GM18520 (cell line): ENCODE measurements around the gene POMGNT2.

Source experiments
- ATAC-seq: cut with Tn5 transposase; IDR thresholded peaks from one replicate; pipeline ENCODE4 v1.9.1; 2021; ENCODE audit not compliant: unreplicated experiment

POMGNT2 gene

DNA sequence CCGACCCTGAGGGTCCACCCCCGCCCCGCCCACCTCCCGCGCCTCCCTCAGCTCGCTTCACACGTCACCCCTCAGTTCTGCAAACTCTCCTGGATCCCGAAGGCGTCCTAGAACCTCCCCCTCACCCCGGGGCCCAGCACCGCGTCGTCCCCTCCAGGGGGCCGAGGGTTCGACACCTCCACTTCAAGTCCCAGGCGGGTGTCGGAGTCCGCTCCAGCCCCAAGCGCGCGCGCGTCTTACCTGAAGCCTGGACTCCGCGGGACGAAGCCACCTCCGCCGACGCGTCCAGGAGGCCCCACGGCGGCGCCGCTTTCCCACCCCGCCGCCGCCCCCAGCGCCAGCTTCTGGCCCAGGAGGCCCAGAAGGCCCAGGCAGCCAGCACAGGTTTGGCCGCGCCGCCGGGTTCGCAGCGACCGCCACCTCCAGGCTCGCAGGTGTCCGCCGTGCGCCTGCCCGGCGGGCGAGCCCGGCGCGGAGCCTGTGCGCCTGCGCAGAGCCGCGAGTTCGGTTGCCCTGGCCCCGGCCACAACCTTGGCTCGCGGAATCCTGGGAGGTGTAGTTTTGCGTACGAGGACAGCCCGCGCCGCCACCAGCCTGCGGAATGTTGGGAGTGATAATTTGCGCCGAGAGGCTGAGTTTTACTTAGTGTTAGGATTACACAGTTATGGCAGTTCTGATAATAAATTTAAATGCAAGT, at the start of gene POMGNT2:
Gene POMGNT2 (minus strand): TSS at position 484 of the 697 bp plus-strand sequence. CDS start 24,648 bp downstream, outside the sequence.
- peak; percentile 92 for ATAC-seq

DNA sequence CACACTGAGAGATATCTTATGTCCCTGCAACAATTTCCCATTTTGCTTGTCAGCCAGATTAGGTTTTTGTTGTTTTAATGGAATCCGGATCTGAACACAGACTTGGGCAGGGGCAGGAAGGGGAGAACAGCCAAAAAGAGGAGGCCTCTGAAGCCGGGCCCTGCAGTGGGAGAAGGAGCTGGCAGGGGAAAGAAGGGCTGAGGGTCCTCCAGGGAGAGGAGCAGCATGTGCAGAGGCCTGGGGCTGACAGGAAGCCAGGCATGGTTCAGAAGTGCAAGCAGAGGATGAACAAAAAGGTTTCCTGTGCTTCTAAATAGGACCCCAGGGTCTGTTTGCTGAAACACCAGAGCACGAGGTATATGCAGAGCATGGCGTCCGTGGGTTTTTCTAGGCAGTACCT, 49.1 kb upstream of the POMGNT2 start:
- ATAC-seq: no peak

DNA sequence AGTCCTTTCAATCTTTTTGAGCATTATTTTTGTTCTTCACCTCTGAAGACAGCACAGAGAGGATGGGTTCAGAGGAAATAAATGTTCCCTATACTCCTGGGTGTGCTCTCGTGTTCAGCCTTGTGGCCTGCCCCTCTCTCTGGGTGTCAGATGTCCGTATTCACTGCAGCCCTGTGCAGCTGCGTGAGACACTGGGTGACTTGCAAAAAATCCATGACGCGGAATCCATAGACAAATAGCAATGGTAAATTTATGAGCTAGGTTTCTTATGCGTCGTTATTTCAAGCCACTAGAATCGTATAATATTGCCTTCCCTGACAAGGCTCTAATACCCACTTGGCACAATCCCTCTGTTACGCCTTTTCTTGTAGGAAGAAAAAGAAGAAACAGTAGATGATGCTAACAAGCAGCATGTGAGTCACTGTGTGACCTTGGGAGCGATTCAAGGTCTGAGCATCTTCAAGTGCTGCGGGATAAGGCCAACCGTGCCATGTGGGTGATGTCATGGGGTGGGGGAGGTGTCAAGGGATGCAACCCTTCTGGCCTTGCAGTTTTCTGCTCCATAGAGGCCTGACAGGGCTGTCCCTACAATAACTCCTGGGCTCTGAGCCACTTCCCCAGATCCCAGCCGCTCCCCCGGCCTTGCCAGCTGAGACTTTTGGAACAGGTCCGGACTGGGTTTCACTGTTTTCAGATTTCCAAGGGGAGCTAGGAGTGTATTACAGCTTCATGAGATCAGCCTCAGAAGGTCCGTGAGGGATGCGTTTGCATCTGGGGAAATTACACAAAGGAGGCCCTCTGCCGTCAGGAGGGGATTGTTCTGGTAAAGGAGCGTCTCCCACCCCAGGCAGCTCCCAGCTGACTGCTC, 47.6 kb upstream of the POMGNT2 start:
- ATAC-seq: no peak

DNA sequence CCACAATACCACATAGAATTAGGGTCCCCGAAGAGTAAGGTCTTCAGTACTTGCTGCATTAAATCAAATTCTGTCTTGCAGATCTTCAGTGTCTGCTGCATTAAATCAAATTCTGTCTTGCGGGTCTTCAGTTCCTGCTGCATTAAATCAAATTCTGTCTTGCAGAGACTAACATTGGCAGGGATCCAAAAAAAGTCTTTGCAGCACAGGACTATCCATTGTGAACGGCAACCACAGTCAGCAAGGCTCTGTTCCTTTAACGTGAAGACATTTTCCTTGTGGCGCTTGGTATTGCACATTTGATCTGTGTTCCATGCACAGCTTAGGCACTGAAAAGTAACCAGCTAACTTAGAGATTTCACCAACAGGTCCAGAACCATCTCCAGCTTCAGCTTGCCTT, 46.8 kb upstream of the POMGNT2 start:
- no peak for ATAC-seq

DNA sequence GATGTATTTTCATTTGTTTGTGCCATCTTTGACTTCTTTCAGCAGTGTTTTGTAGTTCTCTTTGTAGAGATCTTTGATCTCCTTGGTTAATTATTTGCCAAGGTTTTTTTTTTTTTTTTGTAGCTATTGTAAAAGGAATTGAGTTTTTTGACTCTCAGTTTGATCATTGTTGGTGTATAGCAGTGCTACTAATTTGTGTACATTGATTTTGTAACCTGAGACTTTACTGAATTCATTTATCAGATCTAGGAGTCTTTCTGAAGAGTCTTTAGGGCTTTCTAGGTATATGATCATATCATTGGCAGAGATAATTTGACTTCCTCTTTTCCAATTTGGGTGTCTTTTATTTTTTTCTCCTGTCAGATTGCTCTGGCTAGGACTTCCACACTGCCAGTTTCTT, 42.2 kb upstream of the POMGNT2 start:
- no peak for ATAC-seq

DNA sequence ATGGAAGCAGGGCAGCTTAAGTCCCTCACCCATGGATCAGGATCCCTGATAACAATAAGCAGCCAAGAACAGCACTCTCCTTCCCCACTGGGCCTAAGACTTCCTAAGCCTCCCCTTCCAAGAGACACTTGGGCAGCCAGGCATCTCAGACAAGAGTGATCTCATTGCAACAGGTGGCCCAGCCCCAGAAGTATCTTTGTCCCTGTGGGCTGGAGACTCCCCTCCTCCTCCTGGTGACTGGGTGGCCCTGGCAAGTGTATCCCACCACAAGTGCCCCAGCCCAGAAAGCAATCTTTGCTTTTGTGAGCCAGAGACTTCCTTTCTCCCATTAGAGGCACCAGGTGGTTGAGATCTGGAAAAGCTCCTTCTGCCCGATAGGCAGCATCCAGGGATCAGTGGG, 40.7 kb upstream of the POMGNT2 start:
- no peak for ATAC-seq

DNA sequence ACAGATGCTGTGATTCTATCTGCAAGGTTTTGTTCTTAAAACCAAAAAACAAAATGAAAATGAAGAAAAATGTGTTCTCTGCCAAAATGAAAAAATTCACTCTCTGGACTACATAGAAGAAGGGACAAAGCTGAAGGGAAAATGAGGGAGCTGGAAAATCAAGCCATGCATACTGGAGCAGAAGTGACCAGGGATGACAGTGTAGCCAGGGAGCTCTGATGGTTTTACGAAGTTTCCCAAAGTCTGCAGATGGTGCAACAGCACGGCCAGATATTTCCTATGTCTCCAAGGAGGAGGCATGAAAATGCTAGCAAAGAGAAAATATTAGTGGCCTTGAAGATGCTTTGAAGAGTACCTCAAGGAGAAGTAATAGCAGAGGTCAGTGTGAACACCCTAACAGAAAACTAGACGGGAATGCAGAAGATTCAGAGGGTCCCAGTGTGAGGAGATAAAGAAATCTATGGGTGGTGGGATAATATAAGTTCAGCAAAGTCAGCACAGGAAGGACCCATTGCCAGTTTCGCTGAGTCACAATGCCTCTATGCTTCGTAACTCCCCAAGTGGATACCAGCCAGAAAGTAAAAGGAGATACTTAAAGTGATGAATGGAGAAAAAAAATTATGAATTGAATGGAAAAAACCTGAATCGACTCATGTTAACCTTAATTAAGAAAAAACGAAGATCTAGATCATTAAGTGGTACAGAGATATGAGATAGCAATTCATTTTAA, 39.0 kb upstream of the POMGNT2 start:
- no peak for ATAC-seq

DNA sequence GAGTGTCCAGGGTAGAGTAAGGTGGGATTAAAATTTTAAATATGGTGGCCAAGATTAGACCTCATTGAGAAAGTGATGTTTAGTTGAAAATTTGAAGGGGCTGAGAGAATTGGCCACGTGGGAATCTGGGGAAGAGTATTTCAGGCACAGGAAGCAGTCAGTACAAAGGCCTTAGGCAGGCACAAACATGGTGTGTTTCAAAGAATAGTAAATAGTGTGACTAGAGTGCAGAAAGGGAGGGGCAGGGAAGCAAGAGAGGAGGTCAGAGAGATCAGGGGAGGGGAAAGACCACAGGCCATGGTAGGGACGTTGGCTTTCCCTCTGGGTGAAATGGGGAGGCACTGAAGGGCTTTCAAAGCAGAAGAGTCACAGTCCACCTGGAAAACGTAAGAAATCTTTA, 36.6 kb upstream of the POMGNT2 start:
- no peak for ATAC-seq

DNA sequence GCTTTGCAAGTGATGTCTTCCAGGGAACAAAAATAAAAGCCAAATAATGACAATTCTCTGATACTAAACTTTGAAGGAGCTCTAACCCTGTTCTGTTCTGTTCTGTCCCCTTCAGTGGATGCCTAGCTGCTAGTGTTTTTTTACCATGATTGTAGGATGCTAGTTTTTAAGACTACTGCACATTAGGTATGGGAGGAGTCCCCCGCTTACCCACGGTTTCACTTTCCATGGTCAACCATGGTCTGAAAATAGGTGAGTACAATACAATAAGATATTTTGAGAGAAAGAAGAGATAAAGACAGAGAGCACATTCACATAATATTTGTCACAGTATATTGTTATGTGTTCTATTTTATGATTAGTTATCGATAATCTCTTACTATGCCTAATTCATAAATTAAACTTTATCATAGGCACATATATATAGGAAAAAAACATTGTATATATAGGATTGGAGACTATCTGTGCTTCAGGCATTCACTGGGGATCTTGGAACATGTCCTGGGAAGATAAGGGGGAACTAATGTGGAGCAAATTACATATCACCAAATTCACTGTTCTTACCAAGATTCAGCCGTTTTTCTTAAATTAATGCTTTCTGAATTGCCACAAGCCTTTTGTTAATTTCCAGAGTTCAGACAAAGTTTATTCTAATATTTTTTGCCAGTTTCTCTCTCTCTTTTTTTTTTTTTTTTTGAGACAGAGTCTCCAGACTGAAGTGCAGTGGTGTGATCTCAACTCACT, 32.8 kb upstream of the POMGNT2 start:
- ATAC-seq: no peak

DNA sequence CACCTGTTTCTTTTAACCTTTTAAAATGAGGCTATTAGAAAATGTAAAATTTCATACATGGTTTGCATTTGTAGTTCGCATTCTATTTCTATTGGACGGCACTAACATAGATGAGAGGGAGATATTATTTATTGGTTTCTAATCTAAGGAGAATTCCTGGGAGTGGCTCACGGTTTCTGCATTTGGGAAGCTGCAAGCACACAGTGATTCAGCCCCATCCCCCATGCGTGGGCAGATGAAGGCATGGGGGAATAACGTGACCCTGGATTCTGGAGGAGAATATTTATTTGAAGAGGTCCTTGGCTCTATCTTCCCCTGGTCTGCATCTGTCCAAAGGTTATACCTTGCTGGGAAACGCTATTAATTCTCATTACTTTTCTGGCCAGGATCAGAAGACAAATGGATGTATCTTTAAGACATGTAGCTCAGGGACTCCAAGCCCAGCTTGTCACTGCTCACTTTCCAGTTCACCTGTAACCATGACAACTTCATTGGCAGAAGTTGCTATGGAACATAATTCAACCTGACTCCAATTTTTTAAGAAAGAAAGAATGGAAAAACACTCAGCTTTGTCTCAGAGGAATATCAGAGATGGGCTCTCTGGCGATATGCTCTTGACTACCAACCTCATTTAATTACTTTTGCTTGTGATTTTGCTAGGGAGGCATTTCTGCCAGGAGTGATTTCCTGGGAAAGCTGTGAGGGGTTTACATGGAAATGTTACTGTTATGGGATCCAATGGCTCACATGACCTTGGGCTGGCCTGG, 27.2 kb upstream of the POMGNT2 start:
- ATAC-seq: no peak

DNA sequence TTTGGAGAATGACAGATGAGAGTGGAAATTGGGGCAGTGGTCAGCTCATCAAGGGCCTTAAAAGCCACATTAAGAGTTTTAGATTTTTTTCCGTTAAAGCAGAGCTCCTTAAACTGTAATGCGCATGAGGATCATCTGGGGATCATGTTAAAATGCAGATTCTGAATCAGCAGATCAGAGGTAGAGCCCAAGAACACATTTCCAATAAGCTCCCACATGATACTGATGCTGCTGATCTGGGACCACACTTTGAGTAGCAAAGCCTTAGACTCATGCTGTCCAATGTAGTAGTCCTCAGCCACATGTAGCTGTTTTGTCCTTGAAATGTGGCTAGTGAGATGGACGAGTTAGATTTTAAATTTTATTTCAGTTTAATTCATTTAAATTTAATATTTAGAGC, 26.3 kb upstream of the POMGNT2 start:
- no peak for ATAC-seq

DNA sequence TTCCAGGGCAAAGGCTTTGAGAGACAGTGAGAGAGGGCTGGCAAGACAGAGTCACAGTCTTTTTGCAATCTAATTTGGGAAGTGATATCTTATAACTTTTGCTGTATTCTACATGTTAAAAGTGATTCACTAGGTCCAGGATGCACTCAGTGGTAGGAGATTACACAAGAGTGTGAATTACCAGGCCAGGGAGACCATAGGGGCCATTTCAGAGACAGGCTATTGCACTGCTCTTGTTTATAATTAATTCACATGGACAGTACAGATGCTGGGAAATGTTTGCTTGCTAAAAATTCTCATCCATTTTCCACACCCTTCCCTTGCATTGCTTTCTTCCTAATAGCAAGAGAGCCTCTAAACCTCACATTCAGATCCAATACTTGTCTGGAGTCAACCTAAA, 22.6 kb upstream of the POMGNT2 start:
- no peak for ATAC-seq

DNA sequence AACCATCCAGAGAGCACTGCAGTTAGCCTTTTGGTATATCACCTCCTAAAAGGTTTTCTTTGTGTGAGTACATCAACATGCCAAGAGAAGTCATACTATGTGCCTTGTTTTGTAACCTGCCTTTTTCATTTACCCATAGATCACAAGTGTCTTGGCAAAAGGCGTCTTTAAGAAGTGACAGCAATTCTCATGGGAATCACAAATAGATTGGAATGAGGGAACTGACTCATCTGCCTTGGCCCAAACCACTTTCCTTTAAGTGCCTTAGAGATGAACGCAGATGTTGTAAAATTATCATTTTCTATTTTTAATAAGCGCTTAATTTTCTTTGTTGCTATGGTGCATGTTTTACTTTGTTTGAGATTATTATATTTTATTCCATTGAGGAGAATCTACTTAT, 20.7 kb upstream of the POMGNT2 start:
- ATAC-seq: no peak

DNA sequence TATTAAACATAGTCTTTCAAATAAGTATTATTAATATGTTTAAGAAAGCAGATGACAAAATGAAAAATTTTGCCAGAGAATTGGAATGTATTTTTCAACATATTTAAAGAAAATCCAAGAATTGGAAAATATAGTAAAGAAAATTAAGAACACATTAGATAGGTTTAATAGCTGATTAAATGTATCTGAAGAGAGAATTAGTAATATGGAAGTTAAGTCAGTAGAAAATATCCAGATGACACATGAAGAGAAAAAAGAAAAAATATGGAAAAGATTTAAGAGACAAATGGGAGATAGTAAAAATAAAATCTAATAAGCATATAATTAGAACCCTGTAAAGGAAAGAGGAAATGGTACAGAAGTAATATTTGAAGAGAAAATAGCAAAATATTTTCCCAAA, 18.0 kb upstream of the POMGNT2 start:
- no peak for ATAC-seq

DNA sequence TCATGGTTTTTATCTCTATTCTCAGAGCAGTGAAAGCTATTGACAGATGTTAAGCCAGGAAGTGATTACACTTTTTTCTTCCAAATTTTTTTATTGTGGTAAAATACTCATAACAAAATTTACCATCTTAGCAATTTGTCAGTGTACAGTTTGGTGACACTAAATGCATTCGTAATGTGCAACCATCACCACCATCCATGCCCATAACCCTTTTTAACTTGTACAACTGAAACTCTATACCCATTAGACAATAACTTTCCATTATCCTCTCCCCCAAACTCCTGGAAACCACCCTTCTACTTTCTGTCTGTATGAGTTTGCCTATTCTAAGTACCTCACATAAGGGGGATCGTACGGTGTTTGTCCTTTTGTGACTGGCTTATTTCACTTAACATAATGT, 15.1 kb upstream of the POMGNT2 start:
- ATAC-seq: no peak

DNA sequence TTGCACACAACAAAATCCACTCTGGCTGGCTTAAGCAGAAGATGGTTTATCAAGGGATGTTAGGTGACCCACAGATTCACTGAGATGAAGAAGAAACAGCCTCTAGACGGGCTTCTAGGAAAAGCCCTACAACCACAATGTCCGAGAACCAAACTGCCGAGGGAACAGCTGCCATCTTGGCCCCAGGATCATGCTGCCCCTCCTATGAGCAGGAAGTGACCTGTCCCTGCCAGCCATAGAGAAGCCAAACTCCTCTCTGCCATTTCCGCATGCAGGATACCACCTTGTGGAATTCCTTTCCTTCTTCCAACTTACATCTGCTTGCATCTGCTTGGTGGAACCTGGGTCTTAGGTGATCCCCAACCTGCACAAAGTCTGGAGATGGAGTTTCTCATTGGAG, 11.4 kb upstream of the POMGNT2 start:
- ATAC-seq: no peak

DNA sequence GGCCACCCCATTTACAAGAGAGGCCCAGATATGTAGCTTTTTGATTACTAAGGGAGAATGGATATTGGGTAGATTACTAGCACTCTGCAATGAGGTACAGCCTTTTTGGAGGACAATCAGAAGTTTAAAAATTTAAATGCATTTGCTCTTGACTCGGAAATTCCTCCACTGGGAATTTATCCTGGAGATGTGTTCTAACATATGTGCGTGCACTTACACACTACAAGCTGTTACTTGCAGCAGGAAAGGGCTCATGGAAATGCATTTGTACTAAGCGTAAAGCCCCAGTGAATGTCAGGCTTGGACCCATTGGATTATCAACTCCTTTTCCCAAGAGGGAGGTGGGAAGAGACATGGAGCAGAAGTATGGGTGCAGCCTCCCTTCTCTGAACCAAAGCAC, 7.8 kb upstream of the POMGNT2 start:
- no peak for ATAC-seq

DNA sequence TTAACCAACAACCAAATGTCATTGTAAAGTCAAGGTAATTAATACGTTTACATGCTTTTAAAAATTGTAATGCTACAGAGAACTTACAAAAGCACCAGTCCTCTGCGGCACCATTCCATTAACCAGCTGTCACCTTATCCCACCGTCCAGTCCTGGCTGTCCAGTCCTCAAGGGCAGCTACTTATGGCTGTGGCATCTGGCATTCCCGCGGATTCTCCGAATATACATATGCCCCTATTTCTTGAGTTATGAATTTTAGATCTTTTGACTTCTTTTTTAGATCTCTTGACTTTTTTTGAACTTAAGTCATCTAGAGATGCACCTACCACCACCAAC, 382 bp upstream of the POMGNT2 start:
- ATAC-seq: no peak

DNA sequence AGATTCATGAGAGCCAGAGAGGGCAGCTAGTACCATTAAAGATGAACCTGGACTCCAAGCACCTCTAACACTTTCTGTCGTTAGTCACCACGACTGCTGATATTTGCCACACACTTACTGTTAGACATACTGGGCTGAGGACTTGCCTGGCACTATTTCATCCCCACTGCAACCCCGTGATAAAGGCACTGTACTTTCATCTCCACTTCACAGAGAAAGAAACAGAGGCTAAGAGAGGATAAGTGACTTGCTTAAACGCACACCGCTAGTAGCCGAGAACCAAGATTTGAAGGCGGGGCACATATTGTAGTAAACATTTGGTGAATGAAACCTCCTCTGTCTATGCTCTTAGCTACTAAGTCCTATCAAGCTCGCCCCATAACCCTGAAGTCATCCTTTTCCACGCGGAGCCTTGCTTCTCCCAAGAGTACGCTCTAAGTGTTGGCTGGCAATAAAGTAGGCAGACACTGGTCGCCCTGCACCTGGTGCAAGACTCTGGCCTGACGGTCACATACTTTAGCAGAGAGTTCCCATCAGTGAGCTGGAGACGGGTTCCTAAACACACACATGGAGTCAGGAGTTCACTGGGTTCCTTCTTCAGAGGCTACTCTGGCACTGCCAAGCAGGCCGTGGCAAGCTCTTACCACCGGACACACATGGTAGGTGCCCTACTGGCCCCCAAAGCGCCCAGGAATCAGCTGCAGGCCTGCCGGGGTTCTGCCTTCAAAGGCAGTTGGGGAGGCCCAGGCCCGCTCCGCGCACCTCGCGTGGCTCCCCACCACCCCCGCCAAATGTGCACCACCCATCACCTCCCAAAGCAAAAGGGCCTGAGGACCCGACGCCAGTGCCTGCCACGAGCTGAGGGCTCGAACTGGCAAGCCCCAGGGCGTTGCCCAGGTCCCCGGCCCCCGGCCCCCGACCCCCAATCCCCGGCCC, 951 bp downstream of the POMGNT2 start:
- ATAC-seq: no peak
